ENCODE results near the gene EVI5. TPM values are rescaled to one million over a fixed set of nuclear protein-coding genes. Genes with fewer than 3 reads are reported as not detected.

The EVI5 gene
- total RNA-seq, 1 experiment from 2014 or later = 31.6 TPM

DNA sequence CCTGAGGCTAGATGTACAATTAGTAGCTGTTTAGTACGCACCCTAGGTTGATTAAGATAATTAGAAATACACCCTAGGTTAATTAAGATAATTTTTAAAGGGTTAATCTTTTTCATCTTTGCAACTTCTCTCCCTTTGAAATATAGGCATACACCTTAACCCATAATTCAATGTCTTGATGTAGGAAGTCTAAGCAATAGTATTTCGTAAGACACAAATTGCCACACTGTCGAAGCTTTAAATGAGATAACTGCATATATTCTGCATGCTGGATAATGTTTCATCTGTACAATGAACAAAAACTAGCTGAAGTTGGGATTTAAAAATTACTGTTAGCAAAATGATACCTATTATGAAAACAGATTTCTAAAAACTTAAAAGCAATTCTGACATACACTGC, 122.9 kb downstream of the EVI5 start:
- CTCF ChIA-PET = no interaction called here

DNA sequence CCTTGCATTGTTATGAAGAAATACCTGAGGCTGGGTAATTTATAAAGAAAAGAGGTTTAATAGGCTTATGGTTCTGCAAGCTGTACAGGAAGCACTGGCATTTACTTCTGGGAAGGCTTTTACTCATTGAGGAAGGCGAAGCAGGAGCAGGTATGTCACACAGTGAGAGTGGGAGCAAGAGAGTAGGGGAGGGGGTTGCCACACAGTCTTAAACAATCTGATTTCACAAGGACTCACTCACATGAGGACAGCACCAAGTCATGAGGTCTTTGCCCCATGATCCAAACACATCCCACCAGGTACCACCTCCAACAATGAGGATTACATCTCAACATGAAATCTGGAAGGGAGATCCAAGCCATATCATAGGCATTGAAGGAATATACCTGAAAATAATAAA, 127.2 kb downstream of the EVI5 start:
- TF ChIP-seq, protein P1, sequence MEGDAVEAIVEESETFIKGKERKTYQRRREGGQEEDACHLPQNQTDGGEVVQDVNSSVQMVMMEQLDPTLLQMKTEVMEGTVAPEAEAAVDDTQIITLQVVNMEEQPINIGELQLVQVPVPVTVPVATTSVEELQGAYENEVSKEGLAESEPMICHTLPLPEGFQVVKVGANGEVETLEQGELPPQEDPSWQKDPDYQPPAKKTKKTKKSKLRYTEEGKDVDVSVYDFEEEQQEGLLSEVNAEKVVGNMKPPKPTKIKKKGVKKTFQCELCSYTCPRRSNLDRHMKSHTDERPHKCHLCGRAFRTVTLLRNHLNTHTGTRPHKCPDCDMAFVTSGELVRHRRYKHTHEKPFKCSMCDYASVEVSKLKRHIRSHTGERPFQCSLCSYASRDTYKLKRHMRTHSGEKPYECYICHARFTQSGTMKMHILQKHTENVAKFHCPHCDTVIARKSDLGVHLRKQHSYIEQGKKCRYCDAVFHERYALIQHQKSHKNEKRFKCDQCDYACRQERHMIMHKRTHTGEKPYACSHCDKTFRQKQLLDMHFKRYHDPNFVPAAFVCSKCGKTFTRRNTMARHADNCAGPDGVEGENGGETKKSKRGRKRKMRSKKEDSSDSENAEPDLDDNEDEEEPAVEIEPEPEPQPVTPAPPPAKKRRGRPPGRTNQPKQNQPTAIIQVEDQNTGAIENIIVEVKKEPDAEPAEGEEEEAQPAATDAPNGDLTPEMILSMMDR (conservative IDR thresholded peaks at IDR 0.05; ENCODE audit: low read depth, low read length) = no peak
- TF ChIP-seq EZH2 (IDR thresholded peaks at IDR 0.05; ENCODE audit: borderline replicate concordance, low read depth, low read length, poor library complexity, severe bottlenecking) = no peak
- Histone ChIP-seq H3K27me3 (replicated peaks; ENCODE audit: insufficient read depth, low read depth, low read length, poor library complexity) (no peaks in the 10 kb centered on the region), H3K4me3 (ENCODE audit: low read depth, low read length, poor library complexity, severe bottlenecking) (no peak overlapping the region), H3K27ac (ENCODE audit: low read depth, low read length, poor library complexity, severe bottlenecking) (no peak overlapping the region), H3K36me3 (ENCODE audit: insufficient read depth, low read length, poor library complexity, severe bottlenecking) (no peaks in the 10 kb centered on the region), H3K9me3 (ENCODE audit: low read depth, low read length, poor library complexity, severe bottlenecking) (peaks cover 19% of the 10 kb centered on the region), H3K4me1 (ENCODE audit: insufficient read depth, low read length, poor library complexity, severe bottlenecking) (no peaks in the 10 kb centered on the region)
- intact Hi-C loops (cut with micrococcal nuclease; ENCODE audit: unreplicated experiment) = no loop called here
- POLR2A ChIA-PET (ENCODE audit: low non-redundant PET) = no interaction called here
- BruUV-seq (replicated peaks) = no TSS peak
- CTCF ChIA-PET = no interaction called here
- no peak for DNase-seq (ENCODE audit: low spot score)

More for the DNA sequence above, 122.9 kb downstream of the EVI5 start:
- H3K4me1 ChIP-seq (ENCODE audit: insufficient read depth, low read length, poor library complexity, severe bottlenecking) = no peaks in the 10 kb centered on the region
- no TSS peak for BruUV-seq (replicated peaks)
- no peaks in the 10 kb centered on the region for H3K9me3 ChIP-seq (ENCODE audit: low read depth, low read length, poor library complexity, severe bottlenecking)
- no peak for DNase-seq (ENCODE audit: low spot score)
- TF ChIP-seq, protein P1 (conservative IDR thresholded peaks at IDR 0.05; ENCODE audit: low read depth, low read length) = no peak
- TF ChIP-seq EZH2 (IDR thresholded peaks at IDR 0.05; ENCODE audit: borderline replicate concordance, low read depth, low read length, poor library complexity, severe bottlenecking) = no peak
- intact Hi-C loops (cut with micrococcal nuclease; ENCODE audit: unreplicated experiment) = no loop called here
- no peak overlapping the region for H3K27ac ChIP-seq (ENCODE audit: low read depth, low read length, poor library complexity, severe bottlenecking)
- no peaks in the 10 kb centered on the region for H3K27me3 ChIP-seq (replicated peaks; ENCODE audit: insufficient read depth, low read depth, low read length, poor library complexity)
- no peaks in the 10 kb centered on the region for H3K36me3 ChIP-seq (ENCODE audit: insufficient read depth, low read length, poor library complexity, severe bottlenecking)
- POLR2A ChIA-PET (ENCODE audit: low non-redundant PET) = no interaction called here
- H3K4me3 ChIP-seq (ENCODE audit: low read depth, low read length, poor library complexity, severe bottlenecking) = no peak overlapping the region

DNA sequence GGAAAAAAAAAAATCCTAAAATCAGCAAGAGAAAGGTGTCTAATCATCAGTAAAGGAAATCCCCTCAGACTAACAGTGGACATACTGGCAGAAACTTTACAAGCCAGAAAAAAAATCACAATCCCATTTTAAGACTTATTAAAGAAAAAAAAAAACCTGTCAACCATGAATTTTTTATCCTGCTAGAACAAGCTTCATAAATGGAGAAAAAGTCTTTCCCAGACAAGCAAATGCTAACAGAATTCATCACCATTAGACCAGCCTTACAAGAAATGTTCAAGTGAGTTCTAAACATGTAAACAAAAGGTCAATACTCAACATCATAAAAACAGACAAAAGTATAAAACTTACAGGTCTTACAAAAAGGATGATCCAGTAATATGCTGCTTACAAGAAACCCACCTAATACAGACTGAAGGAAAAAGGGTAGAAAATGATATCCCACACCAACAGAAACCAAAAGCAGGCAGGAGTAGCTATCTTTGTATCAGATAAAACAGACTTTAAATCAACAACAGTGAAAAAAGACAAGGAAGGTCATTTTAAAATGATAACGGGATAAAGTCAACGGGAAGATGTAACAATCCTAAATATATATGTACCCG, 129.6 kb downstream of the EVI5 start:
- H3K9me3 ChIP-seq (ENCODE audit: low read depth, low read length, poor library complexity, severe bottlenecking) = peaks cover 19% of the 10 kb centered on the region
- no TSS peak for BruUV-seq (replicated peaks)
- DNase-seq (ENCODE audit: low spot score) = no peak
- no peak overlapping the region for H3K4me3 ChIP-seq (ENCODE audit: low read depth, low read length, poor library complexity, severe bottlenecking)
- no peaks in the 10 kb centered on the region for H3K36me3 ChIP-seq (ENCODE audit: insufficient read depth, low read length, poor library complexity, severe bottlenecking)
- POLR2A ChIA-PET (ENCODE audit: low non-redundant PET) = no interaction called here
- H3K27ac ChIP-seq (ENCODE audit: low read depth, low read length, poor library complexity, severe bottlenecking) = no peak overlapping the region
- TF ChIP-seq, protein P1 (conservative IDR thresholded peaks at IDR 0.05; ENCODE audit: low read depth, low read length) = no peak
- no peak for TF ChIP-seq EZH2 (IDR thresholded peaks at IDR 0.05; ENCODE audit: borderline replicate concordance, low read depth, low read length, poor library complexity, severe bottlenecking)
- intact Hi-C loops (cut with micrococcal nuclease; ENCODE audit: unreplicated experiment) = no loop called here
- no peaks in the 10 kb centered on the region for H3K27me3 ChIP-seq (replicated peaks; ENCODE audit: insufficient read depth, low read depth, low read length, poor library complexity)
- H3K4me1 ChIP-seq (ENCODE audit: insufficient read depth, low read length, poor library complexity, severe bottlenecking) = no peaks in the 10 kb centered on the region
- CTCF ChIA-PET = no interaction called here
